RPMI7951 (cell line): ENCODE data around the gene TMEM190. TPM values are rescaled to one million over a fixed set of nuclear protein-coding genes. Genes with fewer than 3 reads are reported as not detected.

Experiments used
- DNase-seq: peaks from one replicate; pipeline ENCODE4 v3.0.0-alpha.2; 2012; ENCODE audit warnings: low read depth
- total RNA-seq: library from RNA; depleted of rRNA; stranded (reverse); fragments of >200 nt; shearing (Covaris generic); gene quantifications from 2 replicates; pipeline ENCODE4 v1.2.3, GENCODE V29; 2014; rRNA removed

The TMEM190 gene
- not detected in 2 replicates for total RNA-seq

DNA sequence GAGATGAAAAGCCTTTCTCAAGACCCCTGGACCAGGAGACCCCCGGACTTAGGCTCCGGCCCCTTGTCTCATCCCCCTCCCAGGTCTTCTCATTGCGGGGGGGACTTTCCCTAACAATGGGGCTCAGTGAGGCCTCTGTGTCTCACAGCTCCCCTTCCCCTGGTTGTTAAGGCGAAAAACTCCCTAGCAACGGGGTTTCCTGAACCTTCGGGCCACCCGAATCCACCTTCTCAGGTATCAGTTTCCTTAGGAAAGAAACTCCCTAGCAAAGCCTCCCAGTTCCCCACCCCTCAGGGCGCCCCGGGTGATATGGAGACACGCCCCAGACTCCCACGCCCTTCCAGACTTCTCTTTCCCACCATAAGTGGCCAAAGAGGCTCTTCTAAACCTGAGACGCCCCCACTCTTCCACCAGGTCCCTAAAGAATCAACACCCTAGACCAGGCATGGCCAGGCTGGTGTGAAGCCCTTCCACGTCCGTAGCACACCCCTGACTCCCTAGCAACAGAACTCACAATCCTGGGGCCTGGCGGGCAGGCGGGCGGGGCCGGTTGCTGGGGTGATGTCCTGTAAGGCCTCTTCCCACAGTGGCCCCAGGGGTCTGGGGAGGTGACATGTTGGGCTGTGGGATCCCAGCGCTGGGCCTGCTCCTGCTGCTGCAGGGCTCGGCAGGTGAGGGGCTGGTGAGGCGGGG is at the start of gene TMEM190:
Gene TMEM190 (plus strand): TSS at position 586 of the 693 bp plus-strand sequence. CDS start 28 bp downstream, at position 614.
- DNase-seq: no peak

DNA sequence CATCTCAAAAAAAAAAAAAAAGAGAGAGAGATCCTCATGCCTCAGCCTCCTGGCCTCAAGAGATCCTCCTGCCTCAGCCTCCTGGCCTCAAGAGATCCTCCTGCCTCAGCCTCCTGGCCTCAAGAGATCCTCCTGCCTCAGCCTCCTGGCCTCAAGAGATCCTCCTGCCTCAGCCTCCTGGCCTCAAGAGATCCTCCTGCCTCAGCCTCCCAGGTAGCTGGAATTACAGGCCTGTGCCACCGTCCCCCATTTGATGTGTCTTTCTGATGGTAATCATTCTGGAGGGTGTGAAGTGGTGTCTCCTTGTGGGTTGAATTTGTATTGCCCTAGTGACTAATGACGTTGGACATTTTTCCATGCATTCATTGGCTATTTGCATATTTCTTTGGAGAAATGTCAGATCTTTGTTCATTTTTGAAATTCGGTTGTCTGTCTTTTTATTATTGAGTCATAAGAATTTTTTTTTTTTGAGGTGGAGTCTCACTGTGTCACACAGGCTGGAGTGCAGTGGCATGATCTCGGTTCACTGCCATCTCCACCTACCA is 47.8 kb upstream of the TMEM190 start:
- DNase-seq: peak; percentile 55

DNA sequence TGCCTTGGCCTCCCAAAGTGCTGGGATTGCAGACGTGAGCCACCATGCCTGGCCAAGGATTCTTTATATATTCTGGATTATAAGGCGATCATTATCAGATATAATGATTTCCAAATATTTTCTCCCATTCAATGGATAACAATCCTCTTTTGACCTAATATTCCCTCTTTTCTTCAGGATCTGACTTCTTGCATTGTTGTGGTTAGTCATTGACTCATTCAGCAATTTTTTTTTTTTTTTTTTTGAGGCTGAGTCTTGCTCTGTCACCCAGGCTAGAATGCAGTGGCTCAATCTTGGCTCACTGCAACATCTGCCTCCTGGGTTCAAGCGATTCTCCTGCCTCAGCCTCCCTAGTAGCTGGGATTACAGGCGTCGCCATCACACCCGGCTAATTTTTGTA is 46.8 kb upstream of the TMEM190 start:
- DNase-seq: peak; percentile 58

DNA sequence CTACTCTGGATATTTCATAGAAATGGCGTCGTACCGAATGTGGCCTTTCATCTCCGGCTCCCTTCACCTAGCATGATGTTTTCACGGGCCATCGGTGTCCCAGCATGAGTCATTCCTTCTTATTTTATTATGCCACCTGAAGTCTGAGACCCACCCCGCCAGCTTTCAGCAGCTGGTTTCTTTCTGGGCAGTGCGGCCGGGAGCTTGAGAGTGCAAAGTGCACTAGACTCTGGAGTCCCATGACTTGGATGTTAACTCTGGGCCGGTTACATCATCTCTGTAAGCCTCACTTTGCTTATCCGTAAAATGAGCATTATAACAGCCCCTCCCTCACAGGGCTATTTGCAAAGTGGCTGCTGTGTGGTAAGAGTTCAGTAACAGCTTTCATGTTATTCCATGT is 42.8 kb upstream of the TMEM190 start:
- no peak for DNase-seq

DNA sequence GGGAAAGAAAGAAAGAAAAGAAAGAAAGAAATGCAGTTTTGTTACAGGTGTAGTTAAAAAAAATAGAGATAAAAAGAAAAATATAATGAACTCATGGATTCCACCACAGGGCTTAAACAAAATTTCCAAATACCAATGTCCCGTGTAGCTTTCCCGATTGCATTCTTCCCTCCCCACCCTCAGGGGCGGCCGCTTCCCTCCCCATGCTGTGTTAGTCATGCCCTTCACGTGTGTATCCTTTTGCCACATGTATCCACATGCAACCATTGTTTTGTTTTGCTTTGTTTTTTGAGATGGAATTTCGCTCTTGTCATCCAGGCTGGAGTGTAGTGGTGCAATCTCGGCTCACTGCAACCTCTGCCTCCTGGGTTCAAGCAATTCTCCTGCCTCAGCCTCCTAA is 40.5 kb upstream of the TMEM190 start:
- DNase-seq: peak; percentile 65

DNA sequence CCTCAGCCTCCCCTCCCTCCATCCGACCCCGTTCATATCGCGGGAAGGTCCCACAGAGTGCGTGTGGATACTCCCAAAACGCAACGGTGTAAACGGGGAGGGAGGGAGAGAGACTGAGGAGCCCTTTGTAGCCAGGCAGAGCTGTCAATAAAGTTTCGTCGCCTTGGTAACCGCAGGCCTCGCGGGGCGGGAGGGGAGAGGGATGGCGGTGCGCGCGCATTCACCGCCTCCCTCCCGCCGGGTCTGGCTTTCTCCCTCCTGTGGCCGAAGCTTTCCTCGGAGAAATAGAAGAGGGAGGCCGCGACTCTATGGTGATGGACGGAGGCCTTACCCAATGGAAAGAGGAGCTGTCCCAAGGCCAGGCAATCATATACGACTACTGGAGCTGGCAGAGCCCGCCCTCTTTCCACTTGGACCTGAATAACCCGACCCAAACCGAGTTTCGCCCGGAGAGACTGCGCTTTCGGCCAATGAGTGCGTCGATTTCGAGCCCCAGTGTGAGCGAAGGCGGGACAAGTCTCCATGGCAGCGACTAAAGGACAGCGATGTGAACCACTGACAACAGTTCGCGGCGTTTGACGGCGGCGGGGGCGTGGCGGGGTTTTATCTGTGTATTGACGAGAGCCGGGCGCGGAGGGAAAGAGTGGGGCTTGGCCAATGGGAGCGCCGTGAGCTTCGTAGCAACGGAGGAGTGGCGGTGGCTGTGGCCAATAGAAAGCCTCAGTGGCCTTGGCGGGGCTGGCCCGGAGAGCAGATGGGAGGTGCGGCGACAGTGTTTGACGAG is 37.3 kb upstream of the TMEM190 start, which contains the start of gene KMT5C:
Gene KMT5C (plus strand): TSS at position 772 of the 784 bp plus-strand sequence. CDS start 2,061 bp downstream, outside the sequence.
- DNase-seq: peak; percentile 100

DNA sequence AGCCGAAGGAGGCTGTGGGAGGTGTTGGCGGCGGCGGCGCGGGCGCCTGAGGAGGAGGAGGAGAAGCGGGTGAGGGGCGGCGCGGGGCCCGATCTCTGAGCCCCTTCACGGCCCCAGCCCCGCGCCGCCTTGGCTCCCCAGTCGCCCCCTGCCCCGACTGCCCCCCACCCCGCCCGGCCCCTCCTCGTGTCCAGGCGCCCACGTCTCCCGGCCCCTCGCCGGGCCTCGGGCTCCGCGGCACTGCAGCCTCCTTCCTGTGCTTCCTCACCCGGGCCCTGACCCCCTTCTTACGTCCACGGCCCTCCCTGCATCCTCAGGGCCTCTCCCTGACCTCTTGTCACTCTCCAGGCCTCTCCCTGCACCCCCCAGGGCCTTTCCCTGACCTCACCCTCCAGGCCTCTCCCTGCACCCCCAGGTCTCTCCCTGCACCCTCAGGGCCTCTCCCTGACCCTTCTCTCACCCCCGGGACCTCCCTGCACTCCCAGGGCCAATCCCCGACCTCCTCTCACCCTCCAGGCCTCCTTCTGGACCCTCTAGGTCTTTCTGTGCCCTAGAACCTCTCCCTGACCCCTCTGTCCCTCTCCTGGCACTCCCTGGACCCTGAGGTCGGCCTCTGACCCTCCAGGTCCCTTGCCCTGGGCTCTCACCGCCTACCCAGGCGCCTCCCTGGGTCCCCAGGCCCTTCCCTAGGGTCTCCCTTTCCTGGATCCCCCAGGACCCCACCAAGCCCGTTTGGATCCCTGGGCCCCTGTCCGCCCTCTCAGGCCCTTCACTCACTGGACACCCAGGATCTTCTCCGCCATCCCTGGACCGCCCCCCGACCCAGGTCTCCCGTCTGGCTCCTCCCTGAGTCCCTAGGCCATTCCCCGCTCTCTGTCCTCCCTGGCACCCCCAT is 36.5 kb upstream of the TMEM190 start:
- no peak for DNase-seq

DNA sequence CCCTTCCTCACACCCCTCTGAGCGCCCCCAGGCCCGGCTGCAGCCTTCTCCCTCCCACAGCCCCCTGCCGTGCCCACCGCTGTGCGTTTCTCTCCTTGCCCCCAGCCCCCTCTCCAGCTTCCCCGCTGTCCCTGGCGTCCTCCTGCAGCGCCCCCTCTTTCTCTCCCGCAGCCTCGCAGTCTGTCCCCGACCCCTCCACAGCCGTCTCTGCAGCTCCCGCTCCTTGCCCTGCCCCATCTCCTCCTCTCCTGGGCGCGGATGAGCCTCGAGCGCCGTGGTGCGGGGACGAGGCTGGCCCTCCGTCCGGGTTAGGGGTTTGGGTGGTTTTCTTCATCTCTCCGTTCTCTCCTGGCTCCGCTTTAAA is 35.9 kb upstream of the TMEM190 start:
- DNase-seq: no peak

DNA sequence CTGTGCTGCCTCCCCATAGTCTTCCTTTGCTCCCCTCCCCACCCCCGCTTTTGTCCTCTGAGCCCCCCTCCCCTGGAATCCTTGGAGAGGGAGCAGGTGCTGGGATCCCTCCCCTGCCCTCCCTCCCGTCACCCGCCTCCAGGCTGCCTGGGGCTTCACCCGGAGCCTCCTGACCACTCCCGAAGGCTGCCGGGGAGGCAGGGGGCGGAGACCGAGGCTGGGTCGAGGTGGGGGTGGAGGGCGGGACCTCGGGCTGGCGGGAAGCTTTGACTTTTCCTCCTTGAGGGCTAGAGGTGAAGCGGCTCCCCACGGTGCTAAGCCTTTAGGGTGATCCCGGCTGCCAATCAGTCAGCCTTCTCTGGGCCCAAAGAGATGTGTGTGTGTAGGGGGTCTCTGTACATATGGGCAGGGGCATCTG is 35.4 kb upstream of the TMEM190 start:
- DNase-seq: peak; percentile 48

DNA sequence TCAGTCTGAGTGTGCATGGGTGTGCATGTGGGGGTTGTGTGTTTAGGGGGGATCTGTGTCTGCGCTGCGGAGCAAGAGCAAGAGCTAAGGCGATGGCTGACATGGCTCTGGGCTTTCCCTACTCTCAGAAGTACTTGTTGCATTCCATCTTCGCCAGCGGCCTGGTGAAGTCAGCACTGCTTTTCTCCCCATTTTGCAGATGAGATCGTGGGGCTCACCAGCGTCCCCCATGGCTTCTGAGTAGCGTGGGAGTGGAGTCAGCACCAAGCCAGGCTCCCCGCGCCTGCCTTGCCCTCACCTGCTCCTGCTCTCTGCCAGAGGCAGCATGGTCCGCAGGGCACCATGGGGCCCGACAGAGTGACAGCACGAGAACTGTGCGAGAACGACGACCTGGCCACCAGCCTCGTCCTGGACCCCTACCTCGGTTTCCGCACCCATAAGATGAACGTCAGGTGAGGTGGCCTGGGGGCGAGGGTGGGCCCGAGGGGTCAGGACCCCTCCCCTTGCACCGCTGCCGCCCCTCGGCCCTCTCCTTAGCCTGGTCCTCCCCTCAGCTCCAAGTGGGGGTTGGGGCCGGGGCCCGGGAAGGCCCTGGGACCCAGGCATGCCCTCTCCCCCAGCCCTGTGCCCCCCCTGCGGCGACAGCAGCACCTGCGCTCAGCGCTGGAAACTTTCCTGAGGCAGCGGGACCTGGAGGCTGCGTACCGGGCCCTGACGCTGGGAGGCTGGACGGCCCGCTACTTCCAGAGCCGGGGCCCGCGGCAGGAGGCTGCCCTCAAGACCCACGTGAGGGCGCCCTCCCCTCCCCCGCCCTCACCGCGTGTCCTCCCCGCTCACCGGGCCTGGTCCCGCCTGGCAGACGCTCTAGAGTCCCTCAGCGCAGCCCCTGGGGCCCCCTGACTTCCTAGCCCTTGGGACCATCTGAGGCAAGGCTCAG is 34.8 kb upstream of the TMEM190 start:
- no peak for DNase-seq

DNA sequence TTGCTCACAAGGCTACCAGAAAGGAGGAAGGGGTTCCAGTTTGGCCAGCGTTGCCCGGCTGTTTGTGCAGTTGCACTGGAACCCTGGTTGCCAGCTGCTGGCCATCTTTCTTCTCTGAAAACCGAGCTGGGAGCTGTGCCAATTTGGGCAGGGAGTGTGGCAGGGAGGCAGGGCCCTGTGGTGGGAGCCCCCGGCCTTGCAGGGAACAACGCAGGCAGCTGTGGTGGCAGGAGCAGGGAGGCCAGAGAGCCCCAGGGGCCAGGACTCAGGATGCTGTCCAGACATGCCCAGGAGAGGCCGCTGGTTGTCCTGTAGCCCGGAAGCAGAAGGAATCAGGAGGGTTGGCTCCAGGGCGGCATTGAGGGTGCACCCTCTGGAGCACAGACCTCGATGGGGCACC is 32.2 kb upstream of the TMEM190 start:
- peak; percentile 69 for DNase-seq

DNA sequence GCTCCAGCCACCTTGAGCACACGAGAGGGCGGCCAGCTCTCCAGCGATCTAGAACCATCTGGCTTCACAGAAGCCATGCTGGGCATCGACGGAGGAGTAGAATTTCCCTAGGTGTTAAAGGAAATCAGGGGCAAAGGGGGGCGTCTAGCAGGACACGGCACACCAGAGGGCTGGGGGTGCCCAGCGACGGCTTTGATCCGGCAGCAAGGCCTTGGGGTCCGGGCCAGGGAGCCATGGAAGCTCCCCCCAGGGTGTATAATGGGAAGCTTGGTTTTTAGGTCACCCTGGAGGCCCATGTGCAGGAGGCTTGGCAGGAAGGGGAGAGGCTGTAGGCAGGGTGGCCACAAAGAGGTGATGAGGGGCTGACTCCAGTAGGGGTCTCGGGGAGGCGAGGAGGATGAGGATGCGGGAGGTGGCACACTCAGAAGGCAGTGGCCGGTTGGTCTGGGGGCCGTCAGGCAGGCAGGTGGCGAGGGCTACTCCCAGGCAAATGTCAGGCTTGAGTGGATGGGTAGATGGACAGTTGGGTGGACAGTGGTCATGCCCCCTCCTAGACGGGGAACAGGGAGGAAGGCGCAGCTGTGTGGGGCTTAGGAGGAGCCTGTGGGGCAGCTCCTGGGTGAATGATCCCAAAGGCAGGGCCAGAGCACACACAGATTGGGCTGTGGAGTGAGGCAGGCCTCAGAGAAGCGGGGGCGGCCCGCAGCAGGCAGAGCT is 31.4 kb upstream of the TMEM190 start:
- no peak for DNase-seq

DNA sequence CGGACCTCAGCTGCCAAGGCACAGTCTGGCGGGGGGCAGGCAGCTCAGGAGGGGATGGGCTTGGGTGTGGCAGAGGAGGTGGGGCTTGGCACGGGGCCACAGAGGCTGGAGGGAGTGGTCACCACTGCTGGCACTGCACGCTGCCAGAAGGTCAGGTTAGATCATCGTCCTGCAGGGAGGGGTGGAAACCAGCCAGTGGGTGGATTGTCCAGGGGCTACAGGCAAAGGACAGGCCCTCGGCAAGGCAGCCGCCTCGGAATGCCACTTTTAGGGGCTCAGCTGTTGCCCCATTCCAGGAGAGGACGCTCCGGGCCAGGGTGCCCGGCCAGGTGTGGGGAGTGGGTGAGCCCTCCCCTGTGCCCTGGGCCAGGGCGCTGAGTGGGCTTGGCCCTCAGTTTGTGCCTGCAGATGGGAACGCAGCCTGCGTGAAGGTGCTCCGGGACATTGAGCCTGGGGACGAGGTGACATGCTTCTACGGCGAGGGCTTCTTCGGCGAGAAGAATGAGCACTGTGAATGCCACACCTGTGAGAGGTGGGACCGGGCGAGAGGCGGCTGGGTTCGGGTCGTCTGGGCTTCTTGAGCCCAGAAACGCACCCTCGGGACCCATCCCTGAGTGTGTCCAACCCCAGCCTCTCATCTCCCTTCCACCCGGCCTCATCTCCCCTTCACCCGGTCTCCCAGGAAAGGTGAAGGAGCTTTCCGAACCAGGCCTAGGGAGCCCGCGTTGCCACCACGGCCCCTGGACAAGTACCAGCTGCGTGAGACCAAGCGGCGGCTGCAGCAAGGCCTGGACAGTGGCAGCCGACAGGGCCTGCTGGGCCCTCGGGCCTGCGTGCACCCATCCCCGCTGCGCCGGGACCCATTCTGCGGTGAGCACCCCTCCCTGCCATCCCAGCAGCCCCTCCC is 30.6 kb upstream of the TMEM190 start:
- no peak for DNase-seq

DNA sequence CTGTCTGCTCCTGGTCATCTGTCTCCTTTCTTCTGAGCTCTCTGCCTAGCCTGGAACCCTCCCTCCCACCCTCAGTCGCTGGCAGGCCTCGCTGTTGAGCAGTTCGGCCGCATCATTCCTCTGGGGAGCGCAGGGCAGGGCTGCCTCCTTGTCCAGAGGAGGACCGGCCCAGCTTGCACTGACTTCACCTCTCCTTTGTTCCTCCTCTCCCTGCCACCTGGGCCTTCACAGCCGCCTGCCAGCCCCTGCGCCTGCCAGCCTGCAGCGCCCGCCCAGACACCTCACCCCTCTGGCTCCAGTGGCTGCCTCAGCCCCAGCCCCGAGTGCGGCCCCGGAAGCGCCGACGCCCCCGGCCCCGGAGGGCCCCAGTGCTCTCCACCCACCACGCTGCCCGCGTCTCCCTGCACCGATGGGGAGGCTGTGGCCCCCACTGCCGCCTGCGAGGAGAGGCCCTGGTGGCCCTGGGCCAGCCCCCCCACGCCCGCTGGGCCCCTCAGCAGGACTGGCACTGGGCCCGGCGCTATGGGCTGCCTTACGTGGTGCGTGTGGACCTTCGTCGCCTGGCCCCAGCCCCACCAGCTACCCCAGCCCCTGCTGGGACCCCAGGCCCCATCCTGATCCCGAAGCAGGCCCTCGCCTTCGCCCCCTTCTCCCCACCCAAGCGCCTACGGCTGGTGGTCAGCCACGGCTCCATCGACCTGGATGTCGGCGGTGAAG is 29.7 kb upstream of the TMEM190 start:
- no peak for DNase-seq

DNA sequence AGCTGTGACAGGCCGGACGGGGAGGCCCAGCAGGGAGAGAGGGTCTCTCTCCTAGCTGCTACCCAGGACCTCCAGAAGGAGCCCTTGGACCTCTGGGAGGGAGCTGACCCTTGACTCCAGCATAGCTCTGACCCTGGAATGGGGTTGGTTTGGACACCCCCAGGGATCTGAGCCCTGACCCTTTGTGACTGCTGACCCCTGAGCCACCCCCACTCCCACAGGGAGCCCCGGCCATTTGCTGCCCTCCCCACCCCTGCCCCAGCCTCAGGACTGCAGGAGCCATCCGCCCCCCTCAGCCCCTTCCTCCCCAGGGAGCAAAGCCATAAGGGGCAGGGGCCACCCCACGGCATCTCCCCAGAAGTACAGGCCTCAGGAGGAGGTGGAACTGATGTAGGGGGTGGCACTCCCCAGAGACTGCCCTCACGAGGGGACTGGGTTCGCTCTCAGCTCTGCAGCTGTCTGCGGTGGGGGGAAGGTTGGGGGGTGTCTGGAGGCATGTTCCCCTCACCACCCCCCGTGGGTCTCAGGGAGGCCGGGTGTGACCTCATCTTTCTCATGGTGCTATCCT is 29.1 kb upstream of the TMEM190 start:
- no peak for DNase-seq

DNA sequence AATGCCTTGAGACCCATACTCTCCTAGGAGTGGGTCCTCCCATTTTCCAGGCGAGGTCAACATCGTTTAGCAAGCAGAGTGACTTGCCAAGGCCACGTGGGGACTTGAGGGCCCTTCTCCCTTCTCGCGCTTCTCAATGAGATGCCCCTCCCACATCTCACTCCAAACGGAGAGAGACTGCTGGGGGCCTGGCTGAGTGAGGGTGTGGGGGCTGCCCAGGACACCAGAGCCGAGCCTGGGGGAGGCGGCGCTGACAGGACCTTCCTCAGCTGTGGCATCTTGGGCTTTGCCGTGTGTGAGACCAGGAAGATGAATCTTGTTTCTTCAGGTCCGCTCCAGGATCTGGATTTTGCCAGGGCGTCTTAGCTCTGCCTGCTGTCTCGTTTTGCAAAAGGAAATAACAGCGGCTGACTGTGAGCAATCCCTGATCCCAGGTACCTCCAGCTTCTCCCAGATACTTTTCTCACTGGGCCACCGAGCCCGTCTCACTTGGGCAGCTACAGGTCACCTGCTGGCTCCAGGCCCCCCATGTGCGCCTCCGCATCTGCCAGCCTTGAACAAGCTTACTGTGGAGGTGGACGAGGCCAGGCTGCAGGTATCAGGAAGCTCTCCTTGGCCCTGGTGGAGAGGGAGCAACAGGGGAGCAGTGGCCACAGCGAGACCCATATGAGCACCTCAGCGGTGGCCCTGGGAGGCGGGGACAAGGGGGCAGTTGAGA is 28.1 kb upstream of the TMEM190 start:
- no peak for DNase-seq

DNA sequence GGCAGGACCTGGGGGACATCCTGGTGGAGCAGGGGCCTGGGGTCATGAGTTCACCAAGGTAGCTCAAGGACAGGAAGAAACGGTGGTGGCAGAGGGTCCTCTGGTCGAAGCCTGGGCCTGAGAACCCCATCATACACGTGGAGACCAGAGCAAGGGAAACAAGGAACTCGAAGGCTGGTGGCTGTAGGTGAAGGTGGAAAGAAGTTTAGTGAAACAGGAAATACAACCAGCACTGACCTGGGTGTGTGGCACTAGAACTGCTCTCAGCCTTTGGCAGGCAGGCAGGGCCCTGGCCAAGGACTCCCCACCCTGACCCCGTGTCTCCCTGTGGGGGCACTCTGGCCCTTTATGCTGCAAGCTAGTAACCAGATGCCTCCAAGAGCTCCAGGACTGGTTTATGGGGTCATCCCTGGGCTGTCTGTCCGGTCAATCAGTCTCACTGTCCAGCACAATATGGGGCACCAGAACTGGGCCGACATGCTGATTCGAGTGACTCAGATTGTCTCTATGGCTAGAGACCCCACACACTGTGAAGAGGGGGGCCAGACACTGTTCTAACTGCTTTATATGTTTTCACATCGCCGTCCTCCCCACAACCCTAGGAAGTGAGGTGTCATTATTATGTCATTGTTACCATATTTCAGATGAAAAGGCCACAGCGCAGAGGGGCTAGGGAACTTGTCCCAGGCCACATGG is 25.9 kb upstream of the TMEM190 start:
- no peak for DNase-seq
